ENCODE results near the gene SLC33A1. TPM values are rescaled to one million over a fixed set of nuclear protein-coding genes. Genes with fewer than 3 reads are reported as not detected.

SLC33A1 gene
- total and polyA plus RNA-seq, 10 of the 15 experiments (the other 5 are each of a cell fraction or from before 2014, with no cell fraction given) = 6.4 to 25.2 (median 19.8) TPM

- in situ Hi-C loops (cut with MboI) = no loop called here
- RAD21 ChIA-PET (ENCODE audit: unreplicated experiment) = no interaction called here
- no peaks in the 10 kb centered on the region; the same call in 2 of the 3 replicates for H3K9me3 ChIP-seq (replicated peaks; ENCODE audit: control insufficient read depth, insufficient read depth, low read length)
- intact Hi-C loops (cut with micrococcal nuclease; ENCODE audit: unreplicated experiment) = no loop called here
- no peaks in the 10 kb centered on the region for H3K36me3 ChIP-seq (ENCODE audit: control insufficient read depth in 2 of 2, insufficient read depth in 2 of 2, low read length in 1 of 2)
- H3K4me2 ChIP-seq (ENCODE audit: control insufficient read depth, insufficient read depth) = no peak overlapping the region
- no peak overlapping the region for H2AFZ ChIP-seq (ENCODE audit: control insufficient read depth, low read depth, low read length)
- no peak for TF ChIP-seq TCF12 (IDR thresholded peaks at IDR 0.05; ENCODE audit: low read depth, low read length)
- no peak for TF ChIP-seq ZZZ3 (IDR thresholded peaks at IDR 0.05; ENCODE audit: control insufficient read depth, insufficient read length, low read depth)
- TF ChIP-seq, protein P1, sequence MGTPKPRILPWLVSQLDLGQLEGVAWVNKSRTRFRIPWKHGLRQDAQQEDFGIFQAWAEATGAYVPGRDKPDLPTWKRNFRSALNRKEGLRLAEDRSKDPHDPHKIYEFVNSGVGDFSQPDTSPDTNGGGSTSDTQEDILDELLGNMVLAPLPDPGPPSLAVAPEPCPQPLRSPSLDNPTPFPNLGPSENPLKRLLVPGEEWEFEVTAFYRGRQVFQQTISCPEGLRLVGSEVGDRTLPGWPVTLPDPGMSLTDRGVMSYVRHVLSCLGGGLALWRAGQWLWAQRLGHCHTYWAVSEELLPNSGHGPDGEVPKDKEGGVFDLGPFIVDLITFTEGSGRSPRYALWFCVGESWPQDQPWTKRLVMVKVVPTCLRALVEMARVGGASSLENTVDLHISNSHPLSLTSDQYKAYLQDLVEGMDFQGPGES (IDR thresholded peaks at IDR 0.05) = no peak
- TF ChIP-seq TAF1 (IDR thresholded peaks at IDR 0.05; ENCODE audit: borderline replicate concordance, low read depth, low read length) = no peak
- TF ChIP-seq FOXM1 (IDR thresholded peaks at IDR 0.05; ENCODE audit: low read depth, low read length) = no peak
- no peak for TF ChIP-seq USF2 (IDR thresholded peaks at IDR 0.05; ENCODE audit: borderline replicate concordance, low read depth, low read length)
- TF ChIP-seq EZH2 (IDR thresholded peaks at IDR 0.05; ENCODE audit: borderline replicate concordance, control insufficient read depth, low read depth, low read length) = no peak
- TF ChIP-seq MTA3 (IDR thresholded peaks at IDR 0.05; ENCODE audit: borderline replicate concordance, low read length) = no peak
- no peak for TF ChIP-seq E2F8 (IDR thresholded peaks at IDR 0.05; ENCODE audit: low read depth, partially characterized antibody)
- TF ChIP-seq ZNF592 (IDR thresholded peaks at IDR 0.05) = no peak
- H3K4me1 ChIP-seq (ENCODE audit: control insufficient read depth, insufficient read depth, low read length) = no peaks in the 10 kb centered on the region
- DNase-seq (ENCODE audit: low read depth, low spot score) (no peak), FAIRE-seq (peak; percentile 41), ATAC-seq (no peak)
- H4K20me1 ChIP-seq (ENCODE audit: control insufficient read depth, insufficient read depth) = no peaks in the 10 kb centered on the region
- 100% methylated on average over 6 of the region's 6 CpGs for WGBS (ENCODE audit: insufficient coverage, insufficient replicate concordance, low lambda C conversion rate, missing lambda C conversion rate)
- SMC1A ChIA-PET (ENCODE audit: uncharacterized antibody, unreplicated experiment) = no interaction called here
- H3K79me2 ChIP-seq (ENCODE audit: control insufficient read depth, insufficient read depth, low read length) = no peaks in the 10 kb centered on the region
- no TSS peak for BruUV-seq (replicated peaks)
- H3K27me3 ChIP-seq (replicated peaks in 1 of 2; ENCODE audit: control insufficient read depth in 2 of 2, insufficient read depth in 2 of 2, low read length in 1 of 2) = no peaks in the 10 kb centered on the region
- POLR2A ChIA-PET = interaction anchor here (0.5 kb wide), 1 partner anchor 9 kb away, joined by 4 read pairs; no protein-coding TSS in a partner anchor
- no peak overlapping the region for H3K9ac ChIP-seq (ENCODE audit: control insufficient read depth, insufficient read depth, low read length)
- H3K27ac ChIP-seq (ENCODE audit: control insufficient read depth, insufficient read depth) = no peak overlapping the region
- CTCF ChIA-PET = no interaction called here
- H3K4me3 ChIP-seq = no peak overlapping the region
Measured at GRCh38 chr3:155771126-155771525, 83.1 kb downstream of the SLC33A1 start.

All from GM12878 (cell line).